GM23338 (cell line): Measurements from ENCODE around the gene COL4A2.

ENCODE experiments used
- CREB1 ChIP-seq: fragments of 250-450 bp; sonication (Bioruptor Pico); IDR thresholded peaks from 2 replicates; pipeline ENCODE4 v1.5.0; 2020; ENCODE audit warnings: low read depth, mild to moderate bottlenecking, moderate library complexity
- CTCF ChIP-seq, 2 experiments: fragments of 200-600 bp in 1 of 2; sonication (generic) in 1 of 2; conservative IDR thresholded peaks; 2 replicates each; pipeline versions ENCODE4 v1.5.1 to v1.6.1; 2016 to 2017; ENCODE audit warnings: antibody characterized with exemption in 2 of 2, low read depth in 2 of 2, mild to moderate bottlenecking in 2 of 2, moderate library complexity in 1 of 2
- EZH2 ChIP-seq: fragments of 200-600 bp; sonication (generic); IDR thresholded peaks from one replicate; pipeline ENCODE4 v1.8.0; 2017; ENCODE audit warnings: antibody characterized with exemption, mild to moderate bottlenecking, low read depth; ENCODE audit not compliant: unreplicated experiment
- NANOG ChIP-seq: IDR thresholded peaks from 2 replicates; pipeline ENCODE4 v1.6.1; 2016; ENCODE audit warnings: antibody characterized with exemption, borderline replicate concordance
- REST ChIP-seq: IDR thresholded peaks from one replicate; pipeline ENCODE4 v1.6.1; 2018; ENCODE audit warnings: antibody characterized with exemption; ENCODE audit not compliant: unreplicated experiment

GRCh38 chr13:110436786-110437370 lies 129.8 kb downstream of the COL4A2 start:
- TF ChIP-seq NANOG (no peak), CTCF (conservative IDR thresholded peaks at IDR 0.05; ENCODE audit: low read depth in 2 of 2) (no peak), REST (no peak), EZH2 (no peak), CREB1 (CRISPR knock-in tag) (no peak)
